ENCODE measurements around the gene TMEM255B.

TMEM255B gene

GRCh38 chr13:113817860-113818691 lies 59.0 kb downstream of the TMEM255B start:
- Histone ChIP-seq H3K9me3 (ENCODE audit: severe bottlenecking) (no peaks in the 10 kb centered on the region), H3K4me1 (ENCODE audit: insufficient read depth, poor library complexity, severe bottlenecking) (peaks cover 14% of the 10 kb centered on the region), H3K27ac (ENCODE audit: poor library complexity, severe bottlenecking) (peak overlapping the region; percentile 27), H3K36me3 (ENCODE audit: low read depth) (peaks cover 15% of the 10 kb centered on the region), H3K4me3 (ENCODE audit: severe bottlenecking) (no peak overlapping the region), H3K27me3 (ENCODE audit: insufficient read depth, poor library complexity, severe bottlenecking) (no peaks in the 10 kb centered on the region)
- DNase-seq (ENCODE audit: low spot score) (no peak), ATAC-seq (ENCODE audit: low read depth) (no peak)
- no peak for TF ChIP-seq CTCF (IDR thresholded peaks at IDR 0.05; ENCODE audit: poor library complexity, severe bottlenecking)

GRCh38 chr13:113818700-113819295 lies 59.8 kb downstream of the TMEM255B start:
- Histone ChIP-seq H3K27ac (ENCODE audit: poor library complexity, severe bottlenecking) (peak overlapping the region; percentile 88), H3K4me1 (ENCODE audit: insufficient read depth, poor library complexity, severe bottlenecking) (peaks cover 14% of the 10 kb centered on the region), H3K27me3 (ENCODE audit: insufficient read depth, poor library complexity, severe bottlenecking) (no peaks in the 10 kb centered on the region), H3K9me3 (ENCODE audit: severe bottlenecking) (no peaks in the 10 kb centered on the region), H3K4me3 (ENCODE audit: severe bottlenecking) (no peak overlapping the region), H3K36me3 (ENCODE audit: low read depth) (peaks cover 22% of the 10 kb centered on the region)
- no peak for ATAC-seq (ENCODE audit: low read depth)
- DNase-seq (ENCODE audit: low spot score), result no peak
- no peak for TF ChIP-seq CTCF (IDR thresholded peaks at IDR 0.05; ENCODE audit: poor library complexity, severe bottlenecking)

DNA sequence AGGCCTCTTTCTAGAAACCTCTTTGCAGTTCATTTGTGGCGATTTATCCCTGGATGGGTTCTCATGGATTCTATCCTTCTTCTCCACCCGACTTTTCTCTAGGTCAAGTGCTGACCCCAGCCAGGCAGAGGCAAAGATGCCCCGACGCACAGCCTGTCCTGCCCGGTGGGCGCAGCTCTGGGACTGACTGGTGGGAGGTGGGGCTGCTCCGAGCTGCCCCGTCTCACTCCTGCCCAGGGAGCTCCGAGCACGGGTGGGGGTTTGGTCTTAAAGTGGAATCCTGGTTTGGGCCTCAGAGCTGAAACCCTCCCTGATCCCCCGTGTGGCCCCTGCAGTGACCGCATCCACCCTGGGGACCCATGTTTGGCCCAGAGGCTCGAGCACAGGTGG lies 60.3 kb downstream of the TMEM255B start:
- Histone ChIP-seq H3K27me3 (ENCODE audit: insufficient read depth, poor library complexity, severe bottlenecking) (no peaks in the 10 kb centered on the region), H3K9me3 (ENCODE audit: severe bottlenecking) (no peaks in the 10 kb centered on the region), H3K36me3 (ENCODE audit: low read depth) (peaks cover 22% of the 10 kb centered on the region), H3K27ac (ENCODE audit: poor library complexity, severe bottlenecking) (peak overlapping the region; percentile 88), H3K4me3 (ENCODE audit: severe bottlenecking) (no peak overlapping the region), H3K4me1 (ENCODE audit: insufficient read depth, poor library complexity, severe bottlenecking) (peaks cover 14% of the 10 kb centered on the region)
- DNase-seq (ENCODE audit: low spot score) (no peak), ATAC-seq (ENCODE audit: low read depth) (no peak)
- TF ChIP-seq CTCF (IDR thresholded peaks at IDR 0.05; ENCODE audit: poor library complexity, severe bottlenecking), result no peak

DNA sequence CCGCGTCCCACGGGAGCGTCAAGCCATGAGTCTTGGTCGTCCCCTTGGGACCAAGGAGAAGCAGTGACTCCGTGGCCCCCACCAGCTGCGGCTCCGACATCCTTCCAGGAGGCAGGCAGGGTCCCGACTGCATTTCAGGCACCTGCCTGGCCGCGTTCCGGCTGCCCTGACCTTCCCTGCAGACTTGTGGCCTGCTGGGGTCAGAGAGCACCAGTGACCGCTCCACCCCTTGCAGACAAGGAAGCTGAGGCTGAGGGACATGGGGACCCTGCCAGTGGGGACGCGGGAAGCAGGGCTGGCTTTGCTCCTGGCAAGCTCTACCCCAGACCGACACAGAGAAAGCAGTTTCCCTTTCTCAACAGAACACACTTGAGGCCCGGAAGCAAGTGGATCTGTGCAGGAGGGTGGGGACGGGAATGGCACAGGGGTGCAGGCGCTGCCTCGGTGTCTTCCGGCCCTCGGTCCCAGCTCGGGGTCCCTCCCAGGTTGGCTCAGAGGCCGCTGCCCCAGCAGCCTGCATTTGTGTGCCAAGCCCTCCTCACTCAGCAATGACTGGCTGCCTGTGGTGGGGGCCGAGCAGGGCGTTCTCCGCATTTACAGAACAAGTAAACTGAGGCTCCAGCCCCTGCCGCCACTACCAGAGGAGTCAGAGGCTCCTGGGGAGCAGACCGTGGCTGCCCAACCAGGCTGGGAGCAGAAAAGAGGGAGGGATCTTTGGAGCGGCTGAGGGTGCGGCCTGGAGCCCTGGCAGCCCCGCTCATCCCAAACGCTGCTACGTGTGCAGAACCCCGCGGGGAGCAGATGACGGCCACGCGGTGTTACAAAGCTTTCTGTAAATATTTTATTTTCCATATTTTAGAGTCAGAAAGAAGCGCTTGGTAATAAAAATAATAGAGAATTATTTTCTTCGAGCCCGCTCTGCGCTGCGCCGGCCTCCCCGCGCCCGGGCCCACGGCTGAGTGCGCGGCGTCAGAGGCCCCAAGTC lies 61.0 kb downstream of the TMEM255B start:
- Histone ChIP-seq H3K27me3 (ENCODE audit: insufficient read depth, poor library complexity, severe bottlenecking) (no peaks in the 10 kb centered on the region), H3K9me3 (ENCODE audit: severe bottlenecking) (no peaks in the 10 kb centered on the region), H3K27ac (ENCODE audit: poor library complexity, severe bottlenecking) (peak overlapping the region; percentile 88), H3K4me1 (ENCODE audit: insufficient read depth, poor library complexity, severe bottlenecking) (peaks cover 14% of the 10 kb centered on the region), H3K36me3 (ENCODE audit: low read depth) (peaks cover 22% of the 10 kb centered on the region), H3K4me3 (ENCODE audit: severe bottlenecking) (no peak overlapping the region)
- DNase-seq (ENCODE audit: low spot score) (no peak), ATAC-seq (ENCODE audit: low read depth) (no peak)
- no peak for TF ChIP-seq CTCF (IDR thresholded peaks at IDR 0.05; ENCODE audit: poor library complexity, severe bottlenecking)
